Thyroid gland (tissue), 4 donors: ENCODE measurements around the gene NR5A2. TPM values are rescaled to one million over a fixed set of nuclear protein-coding genes. Genes with fewer than 3 reads are reported as not detected.
A peak's percentile ranks its signal among the peaks of the same experiment; 100 is the strongest.

Experiments
- DNase-seq, 2 donors: peaks; one replicate each; pipeline ENCODE4 v3.0.0-alpha.2; 2019
- H3K27ac ChIP-seq, 3 donors: fragments of 200-600 bp; sonication (generic); 1 replicate in 2 of 3; 2 replicates in 1 of 3; pipeline ENCODE4 v1.5.1; 2016 to 2019; ENCODE audit warnings: mild to moderate bottlenecking in 1 of 3, moderate library complexity in 1 of 3
- H3K27me3 ChIP-seq: fragments of 200-600 bp; sonication (generic); one replicate; pipeline ENCODE4 v1.5.1; 2019
- H3K36me3 ChIP-seq, 2 donors: fragments of 200-600 bp; sonication (generic); one replicate each; pipeline ENCODE4 v1.5.1; 2016 to 2019
- H3K4me1 ChIP-seq, 2 donors: fragments of 200-600 bp; sonication (generic); one replicate each; pipeline ENCODE4 v1.5.1; 2017 to 2019
- H3K4me3 ChIP-seq, 3 donors: fragments of 200-600 bp; sonication (generic); replicated peaks in 1 of 3; 1 replicate in 2 of 3; 2 replicates in 1 of 3; pipeline ENCODE4 v1.5.1; 2016; ENCODE audit warnings: mild to moderate bottlenecking in 1 of 3
- H3K9me3 ChIP-seq: fragments of 200-600 bp; sonication (generic); one replicate; pipeline ENCODE4 v1.5.1; 2017
- POLR2A ChIP-seq, 2 donors: fragments of 450-650 bp; IDR thresholded peaks; one replicate each; pipeline ENCODE4 v1.6.1; 2017; ENCODE audit warnings: antibody characterized with exemption in 2 of 2, mild to moderate bottlenecking in 2 of 2, moderate library complexity in 1 of 2
- WGBS, 2 donors: methylation state at CpG; one replicate each; pipeline ENCODE4 v1.1.5; 2017; 5-methylcytosine and 5-hydroxymethylcytosine counted together
- intact Hi-C: fragments of 100-400 bp; cut with DNase I; formaldehyde crosslinking; loops from one replicate; pipeline ENCODE4 v1.15.1; 2023
- total RNA-seq, 4 donors: library from RNA; depleted of rRNA; stranded (reverse); fragments of >200 nt; gene quantifications; one replicate each; pipeline ENCODE4 v1.2.3, GENCODE V29; 2016
- TF ChIP-seq, protein P1 (sequence below), 6 experiments: fragments of 200-600 bp in 3 of 6; fragments of 450-650 bp in 3 of 6; sonication (generic) in 3 of 6; IDR thresholded peaks; one replicate each; pipeline ENCODE4 v1.5.1; 2016 to 2019; ENCODE audit warnings: antibody characterized with exemption in 6 of 6, mild to moderate bottlenecking in 2 of 6, inconsistent platforms in 1 of 6, moderate library complexity in 1 of 6

NR5A2 gene
- total RNA-seq, 4 donors from 2014 or later, result 1.5 to 8.2 (median 3.9) TPM

DNA sequence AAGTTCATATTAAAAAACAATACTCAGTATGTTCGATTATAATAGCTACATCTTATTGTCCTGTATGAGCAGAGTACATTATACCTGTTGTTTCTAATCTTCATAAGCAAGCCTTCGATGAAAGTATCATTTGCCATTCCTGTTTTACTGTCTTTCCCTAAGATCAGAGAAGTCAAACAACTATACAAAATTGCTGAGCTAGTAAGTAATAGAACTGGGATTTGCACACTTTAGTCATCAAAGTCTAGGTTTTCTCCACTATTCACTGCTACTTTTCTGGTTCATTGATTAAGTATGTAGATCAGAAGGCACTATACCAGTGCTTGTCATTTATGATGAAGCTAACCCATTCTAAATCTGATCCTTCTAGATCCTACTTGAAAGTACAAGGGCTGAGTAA, 108.9 kb downstream of the NR5A2 start:
- H3K4me1 ChIP-seq, result no peaks in the 10 kb centered on the region
- H3K36me3 ChIP-seq, result no peaks in the 10 kb centered on the region
- TF ChIP-seq POLR2A (IDR thresholded peaks at IDR 0.05), result no peak
- TF ChIP-seq, protein P1, sequence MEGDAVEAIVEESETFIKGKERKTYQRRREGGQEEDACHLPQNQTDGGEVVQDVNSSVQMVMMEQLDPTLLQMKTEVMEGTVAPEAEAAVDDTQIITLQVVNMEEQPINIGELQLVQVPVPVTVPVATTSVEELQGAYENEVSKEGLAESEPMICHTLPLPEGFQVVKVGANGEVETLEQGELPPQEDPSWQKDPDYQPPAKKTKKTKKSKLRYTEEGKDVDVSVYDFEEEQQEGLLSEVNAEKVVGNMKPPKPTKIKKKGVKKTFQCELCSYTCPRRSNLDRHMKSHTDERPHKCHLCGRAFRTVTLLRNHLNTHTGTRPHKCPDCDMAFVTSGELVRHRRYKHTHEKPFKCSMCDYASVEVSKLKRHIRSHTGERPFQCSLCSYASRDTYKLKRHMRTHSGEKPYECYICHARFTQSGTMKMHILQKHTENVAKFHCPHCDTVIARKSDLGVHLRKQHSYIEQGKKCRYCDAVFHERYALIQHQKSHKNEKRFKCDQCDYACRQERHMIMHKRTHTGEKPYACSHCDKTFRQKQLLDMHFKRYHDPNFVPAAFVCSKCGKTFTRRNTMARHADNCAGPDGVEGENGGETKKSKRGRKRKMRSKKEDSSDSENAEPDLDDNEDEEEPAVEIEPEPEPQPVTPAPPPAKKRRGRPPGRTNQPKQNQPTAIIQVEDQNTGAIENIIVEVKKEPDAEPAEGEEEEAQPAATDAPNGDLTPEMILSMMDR (IDR thresholded peaks at IDR 0.05), result no peak
- H3K27ac ChIP-seq, result no peak overlapping the region
- no peaks in the 10 kb centered on the region for H3K27me3 ChIP-seq
- H3K4me3 ChIP-seq, result no peak overlapping the region
- 93 to 97% methylated on average over 2 of the region's 2 CpGs for WGBS, 2 donors
- H3K9me3 ChIP-seq, result no peaks in the 10 kb centered on the region
- intact Hi-C loops, result no loop called here
- no peak for DNase-seq

DNA sequence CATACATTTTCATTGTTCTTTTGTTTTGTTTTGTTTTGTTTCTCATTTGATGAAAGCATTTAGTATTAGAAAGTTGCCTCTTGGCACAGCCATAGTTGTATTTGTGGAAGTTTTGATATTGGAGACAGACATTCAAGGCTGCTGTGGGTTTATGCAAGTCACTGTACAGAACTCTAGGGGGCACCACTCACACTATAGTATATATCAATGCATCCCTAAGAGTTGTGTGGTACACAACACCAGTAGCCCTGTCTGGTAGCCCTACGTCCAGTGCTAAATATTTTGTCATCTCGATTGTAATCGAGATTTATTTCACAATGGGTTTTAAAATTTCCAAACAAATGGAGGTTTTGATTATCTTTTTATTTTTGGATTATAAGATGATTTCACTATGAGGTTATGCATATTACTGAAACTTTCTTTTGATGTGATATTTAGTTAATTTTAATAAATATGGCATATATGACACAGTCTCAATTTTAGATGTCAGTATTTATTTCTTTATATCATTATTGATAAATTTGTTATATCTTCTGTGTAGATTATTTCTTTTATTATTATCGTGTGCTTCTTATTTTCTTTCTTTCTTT, 112.2 kb downstream of the NR5A2 start:
- Histone ChIP-seq H3K27me3 (no peaks in the 10 kb centered on the region), H3K4me3 (no peak overlapping the region), H3K36me3 (no peaks in the 10 kb centered on the region), H3K9me3 (no peaks in the 10 kb centered on the region), H3K27ac (no peak overlapping the region), H3K4me1 (no peaks in the 10 kb centered on the region)
- DNase-seq, result peak in 1 of 2 donors; percentile 8
- 75 to 82% methylated on average over 4 of the region's 4 CpGs for WGBS, 2 donors
- intact Hi-C loops, result no loop called here
- TF ChIP-seq POLR2A (IDR thresholded peaks at IDR 0.05), result no peak
- TF ChIP-seq, protein P1 (IDR thresholded peaks at IDR 0.05), result peak in 4 of 6 experiments; percentile 42 to 57 (median 52)

- intact Hi-C loops, result no loop called here
- no peak overlapping the region for H3K4me3 ChIP-seq
- TF ChIP-seq, protein P1 (IDR thresholded peaks at IDR 0.05), result no peak
- no peak for TF ChIP-seq POLR2A (IDR thresholded peaks at IDR 0.05)
Measured at GRCh38 chr1:200143347-200143746, 115.8 kb downstream of the NR5A2 start.

GRCh38 chr1:200146100-200146499, 118.6 kb downstream of the NR5A2 start:
- WGBS, 2 donors, result 38 to 43% methylated on average over 1 of the region's 1 CpG
- H3K4me1 ChIP-seq, result peaks cover 1 to 8% of the 10 kb centered on the region in 2 donors
- no peaks in the 10 kb centered on the region for H3K27me3 ChIP-seq
- no peak for DNase-seq
- no peak overlapping the region for H3K27ac ChIP-seq
- no peak for TF ChIP-seq POLR2A (IDR thresholded peaks at IDR 0.05)
- TF ChIP-seq, protein P1 (IDR thresholded peaks at IDR 0.05), result no peak
- no peak overlapping the region for H3K4me3 ChIP-seq
- no peaks in the 10 kb centered on the region for H3K36me3 ChIP-seq
- H3K9me3 ChIP-seq, result no peaks in the 10 kb centered on the region
- intact Hi-C loops, result no loop called here

More at GRCh38 chr1:200143347-200143746, 115.8 kb downstream of the NR5A2 start:
- Histone ChIP-seq H3K9me3 (no peaks in the 10 kb centered on the region), H3K4me1 (no peaks in the 10 kb centered on the region), H3K36me3 (no peaks in the 10 kb centered on the region), H3K27me3 (no peaks in the 10 kb centered on the region), H3K27ac (no peak overlapping the region)
- WGBS, 2 donors, result 88 to 89% methylated on average over 6 of the region's 6 CpGs
- no peak for DNase-seq

DNA sequence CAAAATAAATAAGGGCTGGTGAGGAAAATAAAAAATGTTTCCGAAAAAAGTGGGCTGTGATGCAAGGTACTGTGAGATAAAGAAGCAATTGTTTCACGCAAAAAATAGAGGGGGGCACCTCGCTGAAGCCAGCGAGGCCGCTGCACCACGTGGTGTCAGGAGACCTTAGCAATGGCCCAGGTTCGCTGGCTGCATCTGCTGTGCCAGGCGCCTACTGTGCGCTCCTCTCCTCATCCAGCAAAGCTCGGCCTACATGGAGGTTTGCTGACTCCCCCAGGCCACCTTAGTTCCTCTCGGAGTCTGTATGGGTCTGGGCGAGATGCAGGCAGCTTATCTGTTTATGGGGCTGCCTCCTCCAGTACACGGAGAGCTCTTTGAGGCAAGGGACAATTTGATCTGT, 119.6 kb downstream of the NR5A2 start:
- intact Hi-C loops, result no loop called here
- no peak for TF ChIP-seq POLR2A (IDR thresholded peaks at IDR 0.05)
- TF ChIP-seq, protein P1 (IDR thresholded peaks at IDR 0.05), result no peak
- Histone ChIP-seq H3K27me3 (no peaks in the 10 kb centered on the region), H3K4me1 (peaks cover 5 to 13% of the 10 kb centered on the region in 2 donors), H3K36me3 (no peaks in the 10 kb centered on the region), H3K27ac (no peak overlapping the region), H3K9me3 (no peaks in the 10 kb centered on the region), H3K4me3 (no peak overlapping the region)
- WGBS, 2 donors, result 94 to 95% methylated on average over 13 of the region's 13 CpGs
- DNase-seq, result no peak
